Thyroid gland (tissue), 4 donors: ENCODE results near the gene OGFOD3. TPM values are rescaled to one million over a fixed set of nuclear protein-coding genes. Genes with fewer than 3 reads are reported as not detected.

Experiments used
- DNase-seq, 2 donors: peaks; one replicate each; pipeline ENCODE4 v3.0.0-alpha.2; 2019
- H3K27ac ChIP-seq, 3 donors: fragments of 200-600 bp; sonication (generic); 1 replicate in 2 of 3; 2 replicates in 1 of 3; pipeline ENCODE4 v1.5.1; 2016 to 2019; ENCODE audit warnings: mild to moderate bottlenecking in 1 of 3, moderate library complexity in 1 of 3
- H3K27me3 ChIP-seq: fragments of 200-600 bp; sonication (generic); one replicate; pipeline ENCODE4 v1.5.1; 2019
- H3K36me3 ChIP-seq, 2 donors: fragments of 200-600 bp; sonication (generic); one replicate each; pipeline ENCODE4 v1.5.1; 2016 to 2019
- H3K4me1 ChIP-seq, 2 donors: fragments of 200-600 bp; sonication (generic); one replicate each; pipeline ENCODE4 v1.5.1; 2017 to 2019
- H3K4me3 ChIP-seq, 3 donors: fragments of 200-600 bp; sonication (generic); replicated peaks in 1 of 3; 1 replicate in 2 of 3; 2 replicates in 1 of 3; pipeline ENCODE4 v1.5.1; 2016; ENCODE audit warnings: mild to moderate bottlenecking in 1 of 3
- H3K9me3 ChIP-seq: fragments of 200-600 bp; sonication (generic); one replicate; pipeline ENCODE4 v1.5.1; 2017
- WGBS, 2 donors: methylation state at CpG; one replicate each; pipeline ENCODE4 v1.1.5; 2017; 5-methylcytosine and 5-hydroxymethylcytosine counted together
- intact Hi-C: fragments of 100-400 bp; cut with DNase I; formaldehyde crosslinking; loops from one replicate; pipeline ENCODE4 v1.15.1; 2023
- small RNA-seq: library from RNA; depleted of rRNA; stranded (forward); fragments of <200 nt; gene quantifications from one replicate; pipeline ENCODE3, GENCODE V24; 2016
- total RNA-seq, 4 donors: library from RNA; depleted of rRNA; stranded (reverse); fragments of >200 nt; gene quantifications; one replicate each; pipeline ENCODE4 v1.2.3, GENCODE V29; 2016
- TF ChIP-seq, protein P1 (sequence below), 6 experiments: fragments of 200-600 bp in 3 of 6; fragments of 450-650 bp in 3 of 6; sonication (generic) in 3 of 6; IDR thresholded peaks; one replicate each; pipeline ENCODE4 v1.5.1; 2016 to 2019; ENCODE audit warnings: antibody characterized with exemption in 6 of 6, mild to moderate bottlenecking in 2 of 6, inconsistent platforms in 1 of 6, moderate library complexity in 1 of 6

OGFOD3 gene
- total RNA-seq, 4 donors from 2014 or later: 46.5 to 57.5 (median 55.1) TPM

DNA sequence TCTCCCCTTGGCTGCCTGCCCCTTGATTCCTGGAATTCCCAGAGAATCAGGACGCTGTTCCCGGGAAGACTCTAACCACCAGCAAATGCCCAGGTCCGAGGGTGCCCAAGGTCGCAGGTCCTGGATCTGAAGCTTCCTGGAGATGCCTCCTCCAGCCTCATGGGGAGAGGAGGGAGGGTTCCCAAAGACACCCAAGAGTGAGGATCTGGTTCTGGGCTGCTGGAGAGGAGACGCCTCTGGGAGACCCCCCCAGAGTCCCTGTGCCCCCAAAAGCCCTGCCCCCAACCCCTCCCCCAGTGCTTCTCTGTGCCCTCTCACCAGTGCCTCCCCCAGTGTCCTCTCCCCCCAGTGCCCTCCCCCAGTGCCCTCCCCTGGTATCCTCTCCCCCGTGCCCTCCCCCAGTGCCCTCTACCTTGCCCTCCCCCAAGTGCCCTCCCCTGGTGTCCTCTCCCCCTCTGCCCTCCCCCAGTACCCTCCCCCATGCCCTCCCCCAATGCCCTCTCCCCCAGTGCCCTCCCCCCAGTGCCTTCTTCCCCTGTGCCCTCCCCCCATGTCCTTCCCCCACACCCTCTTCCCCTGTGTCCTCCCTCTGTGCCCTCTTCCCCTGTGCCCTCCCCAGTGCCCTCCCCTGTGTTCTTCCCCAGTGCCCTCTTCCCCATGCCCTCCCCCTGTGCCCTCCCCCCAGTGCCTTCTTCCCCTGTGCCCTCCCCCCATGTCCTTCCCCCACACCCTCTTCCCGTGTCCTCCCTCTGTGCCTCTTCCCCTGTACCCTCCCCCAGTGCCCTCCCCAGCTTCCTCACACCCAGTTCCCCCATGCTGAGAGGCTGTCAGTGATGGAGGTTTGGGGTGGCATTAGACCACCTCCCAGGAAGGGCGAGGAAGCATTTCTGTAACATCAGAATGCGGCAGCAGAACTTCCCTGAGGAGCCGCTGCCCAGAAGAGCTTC, 78.5 kb downstream of the OGFOD3 start:
- DNase-seq: no peak
- no peak overlapping the region for H3K4me3 ChIP-seq
- TF ChIP-seq, protein P1, sequence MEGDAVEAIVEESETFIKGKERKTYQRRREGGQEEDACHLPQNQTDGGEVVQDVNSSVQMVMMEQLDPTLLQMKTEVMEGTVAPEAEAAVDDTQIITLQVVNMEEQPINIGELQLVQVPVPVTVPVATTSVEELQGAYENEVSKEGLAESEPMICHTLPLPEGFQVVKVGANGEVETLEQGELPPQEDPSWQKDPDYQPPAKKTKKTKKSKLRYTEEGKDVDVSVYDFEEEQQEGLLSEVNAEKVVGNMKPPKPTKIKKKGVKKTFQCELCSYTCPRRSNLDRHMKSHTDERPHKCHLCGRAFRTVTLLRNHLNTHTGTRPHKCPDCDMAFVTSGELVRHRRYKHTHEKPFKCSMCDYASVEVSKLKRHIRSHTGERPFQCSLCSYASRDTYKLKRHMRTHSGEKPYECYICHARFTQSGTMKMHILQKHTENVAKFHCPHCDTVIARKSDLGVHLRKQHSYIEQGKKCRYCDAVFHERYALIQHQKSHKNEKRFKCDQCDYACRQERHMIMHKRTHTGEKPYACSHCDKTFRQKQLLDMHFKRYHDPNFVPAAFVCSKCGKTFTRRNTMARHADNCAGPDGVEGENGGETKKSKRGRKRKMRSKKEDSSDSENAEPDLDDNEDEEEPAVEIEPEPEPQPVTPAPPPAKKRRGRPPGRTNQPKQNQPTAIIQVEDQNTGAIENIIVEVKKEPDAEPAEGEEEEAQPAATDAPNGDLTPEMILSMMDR (IDR thresholded peaks at IDR 0.05): no peak
- H3K4me1 ChIP-seq: peaks cover 10 to 17% of the 10 kb centered on the region in 2 donors
- intact Hi-C loops: no loop called here
- no peaks in the 10 kb centered on the region for H3K27me3 ChIP-seq
- no peaks in the 10 kb centered on the region for H3K9me3 ChIP-seq
- H3K36me3 ChIP-seq: no peaks in the 10 kb centered on the region
- H3K27ac ChIP-seq: no peak overlapping the region
- 49 to 64% methylated on average over 8 to 9 of the region's 10 CpGs for WGBS, 2 donors

Small RNA genes lying within 50 kb of the gene (small RNA-seq; reads per million reads assigned to genes)
- not detected for gene RF00019

Other genes starting within 250 kb of the OGFOD3 start
- gene CCDC57, start 205.7 kb downstream of the OGFOD3 start, total RNA-seq: 10 to 100 TPM; 27.1 to 79.9 (median 50.9) TPM
- gene SLC16A3, start 189.5 kb downstream of the OGFOD3 start, total RNA-seq: 10 to 100 TPM; 42.1 to 75.5 (median 44.2) TPM
- 10 to 100 TPM; 47.3 to 91.2 (median 88.7) TPM for gene CSNK1D, start 144.9 kb downstream of the OGFOD3 start, total RNA-seq
- gene CD7, start 101.0 kb downstream of the OGFOD3 start, total RNA-seq: 1 to 10 TPM in 2 of 4 donors, under 1 TPM in 1, not detected in 1; 0.45 to 3.0 (median 2.5) TPM
- 10 to 100 TPM in 1 of 4 donors, 1 to 10 TPM in 3; 4.1 to 15.3 (median 5.1) TPM for gene SECTM1, start 84.8 kb downstream of the OGFOD3 start, total RNA-seq
- gene TEX19, start 59.3 kb downstream of the OGFOD3 start, total RNA-seq: under 1 TPM in 1 of 4 donors, not detected in 3; 0.54 TPM
- gene UTS2R, start 46.8 kb downstream of the OGFOD3 start, total RNA-seq: 1 to 10 TPM in 3 of 4 donors, under 1 TPM in 1; 0.22 to 6.6 (median 3.9) TPM
- 10 to 100 TPM; 33.2 to 72.7 (median 40.9) TPM for gene HEXD, start 239 bp downstream of the OGFOD3 start, total RNA-seq
- 10 to 100 TPM; 51.2 to 66.6 (median 53.6) TPM for gene CYBC1, start 32.2 kb upstream of the OGFOD3 start, total RNA-seq
- 10 to 100 TPM; 47.5 to 69.7 (median 48.7) TPM for gene NARF, start 40.2 kb upstream of the OGFOD3 start, total RNA-seq
- 10 to 100 TPM; 30.5 to 43.3 (median 38.8) TPM for gene FOXK2, start 101.1 kb upstream of the OGFOD3 start, total RNA-seq
- 10 to 100 TPM; 79.3 to 95.9 (median 84.2) TPM for gene WDR45B, start 229.9 kb upstream of the OGFOD3 start, total RNA-seq